Measurements from ENCODE around the gene AMOT. TPM values are rescaled to one million over a fixed set of nuclear protein-coding genes. Genes with fewer than 3 reads are reported as not detected.

AMOT gene
- total and polyA plus RNA-seq, 2 experiments from 2014 or later: 2.1 to 5.4 TPM

DNA sequence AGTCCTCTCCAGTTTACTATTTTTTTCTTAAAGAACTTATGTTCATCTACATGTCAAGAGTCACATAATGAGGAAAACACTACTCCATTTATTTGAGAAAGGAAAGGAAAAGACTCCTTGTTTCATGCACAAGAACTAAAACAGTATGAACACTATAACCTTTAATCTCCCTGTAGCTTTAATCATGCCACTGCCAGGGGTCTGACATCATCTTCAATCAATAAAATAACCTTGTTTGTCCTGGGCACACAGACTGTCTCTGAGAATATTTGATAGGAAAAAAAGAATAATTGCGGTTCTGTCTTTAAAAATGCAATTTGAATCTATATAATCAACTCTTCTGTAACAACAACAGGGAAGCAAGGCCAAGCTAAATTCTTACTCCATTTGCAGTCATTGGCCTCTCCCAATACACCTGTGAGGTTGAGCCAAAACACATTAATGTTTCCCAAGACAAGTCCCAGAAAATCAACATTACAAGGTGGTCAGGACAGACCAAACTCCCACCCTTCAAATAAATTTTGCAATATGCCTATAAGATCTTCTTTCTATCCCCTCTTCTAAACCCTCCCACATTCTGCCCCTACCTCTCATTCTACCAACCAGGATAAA is 13.2 kb downstream of the AMOT start:
- DNase-seq (ENCODE audit: low spot score) (no peak), ATAC-seq (no peak)
- H3K9me2 ChIP-seq (ENCODE audit: insufficient read depth): no peaks in the 10 kb centered on the region
- H3K27ac ChIP-seq (ENCODE audit: low read depth): no peak overlapping the region
- no peaks in the 10 kb centered on the region for H3K27me3 Mint-ChIP-seq (ENCODE audit: insufficient read depth, low read depth, poor library complexity)
- H3K27me3 ChIP-seq (ENCODE audit: insufficient read depth): no peaks in the 10 kb centered on the region
- no peaks in the 10 kb centered on the region for H3K36me3 ChIP-seq (ENCODE audit: insufficient read depth)
- H3K36me3 Mint-ChIP-seq (ENCODE audit: low read depth): no peaks in the 10 kb centered on the region
- no peaks in the 10 kb centered on the region for H3K4me1 ChIP-seq (ENCODE audit: insufficient read depth)
- H3F3A ChIP-seq (replicated peaks; ENCODE audit: low read depth): no peaks in the 10 kb centered on the region
- no peak overlapping the region for H3K27ac Mint-ChIP-seq
- no peaks in the 10 kb centered on the region for H3K79me2 ChIP-seq (replicated peaks; ENCODE audit: insufficient read depth)
- H3K4me3 ChIP-seq: no peak overlapping the region
- no peak overlapping the region for H3K4me3 Mint-ChIP-seq
- peaks cover 4% of the 10 kb centered on the region; the same call in 1 of the 3 replicates for H3K4me1 Mint-ChIP-seq
- H3K4me2 ChIP-seq: no peak overlapping the region
- H4K20me1 ChIP-seq (replicated peaks; ENCODE audit: insufficient read depth): no peaks in the 10 kb centered on the region
- TF ChIP-seq EZH2 (IDR thresholded peaks at IDR 0.05; ENCODE audit: low read depth, unreplicated experiment): no peak
- TF ChIP-seq ZNF114 (CRISPR knock-in tag; IDR thresholded peaks at IDR 0.05): no peak
- no peak for TF ChIP-seq EZH2phosphoT487 (IDR thresholded peaks at IDR 0.05; ENCODE audit: unreplicated experiment)
- no peak for TF ChIP-seq NANOG (IDR thresholded peaks at IDR 0.05; ENCODE audit: borderline replicate concordance)
- TF ChIP-seq ZNF462 (CRISPR knock-in tag; IDR thresholded peaks at IDR 0.05): no peak
- no peak for TF ChIP-seq ZNF331 (CRISPR knock-in tag; IDR thresholded peaks at IDR 0.05; ENCODE audit: low read depth)
- TF ChIP-seq, protein P1, sequence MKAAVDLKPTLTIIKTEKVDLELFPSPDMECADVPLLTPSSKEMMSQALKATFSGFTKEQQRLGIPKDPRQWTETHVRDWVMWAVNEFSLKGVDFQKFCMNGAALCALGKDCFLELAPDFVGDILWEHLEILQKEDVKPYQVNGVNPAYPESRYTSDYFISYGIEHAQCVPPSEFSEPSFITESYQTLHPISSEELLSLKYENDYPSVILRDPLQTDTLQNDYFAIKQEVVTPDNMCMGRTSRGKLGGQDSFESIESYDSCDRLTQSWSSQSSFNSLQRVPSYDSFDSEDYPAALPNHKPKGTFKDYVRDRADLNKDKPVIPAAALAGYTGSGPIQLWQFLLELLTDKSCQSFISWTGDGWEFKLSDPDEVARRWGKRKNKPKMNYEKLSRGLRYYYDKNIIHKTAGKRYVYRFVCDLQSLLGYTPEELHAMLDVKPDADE (IDR thresholded peaks at IDR 0.05): no peak
- TF ChIP-seq, protein P2, sequence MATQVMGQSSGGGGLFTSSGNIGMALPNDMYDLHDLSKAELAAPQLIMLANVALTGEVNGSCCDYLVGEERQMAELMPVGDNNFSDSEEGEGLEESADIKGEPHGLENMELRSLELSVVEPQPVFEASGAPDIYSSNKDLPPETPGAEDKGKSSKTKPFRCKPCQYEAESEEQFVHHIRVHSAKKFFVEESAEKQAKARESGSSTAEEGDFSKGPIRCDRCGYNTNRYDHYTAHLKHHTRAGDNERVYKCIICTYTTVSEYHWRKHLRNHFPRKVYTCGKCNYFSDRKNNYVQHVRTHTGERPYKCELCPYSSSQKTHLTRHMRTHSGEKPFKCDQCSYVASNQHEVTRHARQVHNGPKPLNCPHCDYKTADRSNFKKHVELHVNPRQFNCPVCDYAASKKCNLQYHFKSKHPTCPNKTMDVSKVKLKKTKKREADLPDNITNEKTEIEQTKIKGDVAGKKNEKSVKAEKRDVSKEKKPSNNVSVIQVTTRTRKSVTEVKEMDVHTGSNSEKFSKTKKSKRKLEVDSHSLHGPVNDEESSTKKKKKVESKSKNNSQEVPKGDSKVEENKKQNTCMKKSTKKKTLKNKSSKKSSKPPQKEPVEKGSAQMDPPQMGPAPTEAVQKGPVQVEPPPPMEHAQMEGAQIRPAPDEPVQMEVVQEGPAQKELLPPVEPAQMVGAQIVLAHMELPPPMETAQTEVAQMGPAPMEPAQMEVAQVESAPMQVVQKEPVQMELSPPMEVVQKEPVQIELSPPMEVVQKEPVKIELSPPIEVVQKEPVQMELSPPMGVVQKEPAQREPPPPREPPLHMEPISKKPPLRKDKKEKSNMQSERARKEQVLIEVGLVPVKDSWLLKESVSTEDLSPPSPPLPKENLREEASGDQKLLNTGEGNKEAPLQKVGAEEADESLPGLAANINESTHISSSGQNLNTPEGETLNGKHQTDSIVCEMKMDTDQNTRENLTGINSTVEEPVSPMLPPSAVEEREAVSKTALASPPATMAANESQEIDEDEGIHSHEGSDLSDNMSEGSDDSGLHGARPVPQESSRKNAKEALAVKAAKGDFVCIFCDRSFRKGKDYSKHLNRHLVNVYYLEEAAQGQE (IDR thresholded peaks at IDR 0.05; ENCODE audit: unreplicated experiment): no peak
- TF ChIP-seq JUNB (IDR thresholded peaks at IDR 0.05; ENCODE audit: unreplicated experiment): no peak
- no peak for TF ChIP-seq CTCF (conservative IDR thresholded peaks at IDR 0.05; ENCODE audit: low read depth in 2 of 2)
- no peak for TF ChIP-seq STAT1 (IDR thresholded peaks at IDR 0.05; ENCODE audit: unreplicated experiment)
- no peak for TF ChIP-seq POLR2AphosphoS5 (IDR thresholded peaks at IDR 0.05; ENCODE audit: low read depth)
- TF ChIP-seq CREB1 (CRISPR knock-in tag; IDR thresholded peaks at IDR 0.05; ENCODE audit: low read depth): no peak
- H3K9me3 Mint-ChIP-seq: no peaks in the 10 kb centered on the region
- no peak overlapping the region for H2AFZ ChIP-seq

Measured in GM23338 (cell line).